ENCODE measurements around the gene PPFIA4. TPM values are rescaled to one million over a fixed set of nuclear protein-coding genes. Genes with fewer than 3 reads are reported as not detected.

The PPFIA4 gene
- total RNA-seq, 1 donor from 2014 or later = 0.29 TPM

GRCh38 chr1:203081465-203082230 is 55.4 kb downstream of the PPFIA4 start:
- ATAC-seq (ENCODE audit: low read depth) (no peak), DNase-seq (no peak)
- intact Hi-C loops (cut with micrococcal nuclease) = no loop called here
- ChIA-PET POLR2A (no interaction called here), CTCF (no interaction called here)
- Mint-ChIP-seq H3K27ac (no peak overlapping the region), H3K27me3 (peaks cover 16% of the 10 kb centered on the region), H3K4me1 (no peaks in the 10 kb centered on the region), H3K36me3 (ENCODE audit: low read depth) (no peaks in the 10 kb centered on the region), H3K9me3 (no peaks in the 10 kb centered on the region), H3K4me3 (no peak overlapping the region)
- no peak for TF ChIP-seq CTCF (IDR thresholded peaks at IDR 0.05)

- TF ChIP-seq CTCF (IDR thresholded peaks at IDR 0.05) = no peak
- DNase-seq (no peak), ATAC-seq (ENCODE audit: low read depth) (no peak)
- Mint-ChIP-seq H3K27ac (no peak overlapping the region), H3K36me3 (ENCODE audit: low read depth) (no peaks in the 10 kb centered on the region), H3K9me3 (no peaks in the 10 kb centered on the region), H3K4me3 (no peak overlapping the region), H3K27me3 (peaks cover 20% of the 10 kb centered on the region), H3K4me1 (no peaks in the 10 kb centered on the region)
- intact Hi-C loops (cut with micrococcal nuclease) = no loop called here
- ChIA-PET POLR2A (no interaction called here), CTCF (no interaction called here)
Measured at GRCh38 chr1:203082231-203082505, 55.9 kb downstream of the PPFIA4 start.

- Mint-ChIP-seq H3K36me3 (ENCODE audit: low read depth) (no peaks in the 10 kb centered on the region), H3K4me3 (no peak overlapping the region), H3K4me1 (no peaks in the 10 kb centered on the region), H3K9me3 (no peaks in the 10 kb centered on the region), H3K27me3 (peaks cover 20% of the 10 kb centered on the region), H3K27ac (no peak overlapping the region)
- no peak for TF ChIP-seq CTCF (IDR thresholded peaks at IDR 0.05)
- ATAC-seq (ENCODE audit: low read depth) (no peak), DNase-seq (peak; percentile 7)
- CTCF ChIA-PET = no interaction called here
- POLR2A ChIA-PET = interaction anchor here (0.7 kb wide), 1 partner anchor 435 kb away, joined by 6 read pairs; no protein-coding TSS in a partner anchor
- intact Hi-C loops (cut with micrococcal nuclease) = no loop called here
Measured at GRCh38 chr1:203082571-203083462, 56.5 kb downstream of the PPFIA4 start.

- no peak for TF ChIP-seq CTCF (IDR thresholded peaks at IDR 0.05)
- POLR2A ChIA-PET = interaction anchor here (0.7 kb wide), 1 partner anchor 435 kb away, joined by 6 read pairs; no protein-coding TSS in a partner anchor
- H3K27ac Mint-ChIP-seq = no peak overlapping the region
- H3K27me3 Mint-ChIP-seq = peaks cover 16% of the 10 kb centered on the region
- DNase-seq (peak; percentile 7), ATAC-seq (ENCODE audit: low read depth) (no peak)
- CTCF ChIA-PET = no interaction called here
- H3K4me1 Mint-ChIP-seq = no peaks in the 10 kb centered on the region
- intact Hi-C loops (cut with micrococcal nuclease) = no loop called here
- H3K36me3 Mint-ChIP-seq (ENCODE audit: low read depth) = no peaks in the 10 kb centered on the region
- H3K9me3 Mint-ChIP-seq = no peaks in the 10 kb centered on the region
- H3K4me3 Mint-ChIP-seq = no peak overlapping the region
Measured at GRCh38 chr1:203083463-203083921, 57.2 kb downstream of the PPFIA4 start.
